ENCODE results near the gene LHX4. TPM values are rescaled to one million over a fixed set of nuclear protein-coding genes. Genes with fewer than 3 reads are reported as not detected.

Gene LHX4
- total and polyA plus RNA-seq, 10 of the 15 experiments (the other 5 are each of a cell fraction or from before 2014, with no cell fraction given) = 0.05 to 0.80 (median 0.32) TPM; not detected in 6

GRCh38 chr1:180272395-180272794 lies 42.3 kb downstream of the LHX4 start:
- ChIA-PET SMC1A (ENCODE audit: uncharacterized antibody, unreplicated experiment) (no interaction called here), CTCF (no interaction called here), POLR2A (no interaction called here), RAD21 (ENCODE audit: unreplicated experiment) (no interaction called here)
- H3K9ac ChIP-seq (ENCODE audit: control insufficient read depth, insufficient read depth, low read length) = no peak overlapping the region
- in situ Hi-C loops (cut with MboI) = no loop called here
- 100% methylated on average over 4 of the region's 4 CpGs for WGBS (ENCODE audit: insufficient coverage, insufficient replicate concordance, low lambda C conversion rate, missing lambda C conversion rate)
- ATAC-seq = no peak
- no peaks in the 10 kb centered on the region for H3K9me3 ChIP-seq (replicated peaks; ENCODE audit: control insufficient read depth, insufficient read depth, low read length)
- H4K20me1 ChIP-seq (ENCODE audit: control insufficient read depth, insufficient read depth) = no peaks in the 10 kb centered on the region
- no peaks in the 10 kb centered on the region for H3K79me2 ChIP-seq (ENCODE audit: control insufficient read depth, insufficient read depth, low read length)
- H3K27me3 ChIP-seq (replicated peaks in 1 of 2; ENCODE audit: control insufficient read depth in 2 of 2, insufficient read depth in 2 of 2, low read length in 1 of 2) = no peaks in the 10 kb centered on the region
- DNase-seq (ENCODE audit: low read depth, low spot score) = no peak
- FAIRE-seq = no peak
- intact Hi-C loops (cut with micrococcal nuclease; ENCODE audit: unreplicated experiment) = no loop called here
- H3K4me3 ChIP-seq = no peak overlapping the region
- BruUV-seq (replicated peaks) = no TSS peak
- H2AFZ ChIP-seq (ENCODE audit: control insufficient read depth, low read depth, low read length) = no peak overlapping the region
- H3K36me3 ChIP-seq (ENCODE audit: control insufficient read depth in 2 of 2, insufficient read depth in 2 of 2, low read length in 1 of 2) = peaks cover 2 to 8% of the 10 kb centered on the region in 2 experiments; a peak in 2 of 4 replicates
- H3K27ac ChIP-seq (ENCODE audit: control insufficient read depth, insufficient read depth) = no peak overlapping the region
- no peak overlapping the region for H3K4me2 ChIP-seq (ENCODE audit: control insufficient read depth, insufficient read depth)
- H3K4me1 ChIP-seq (ENCODE audit: control insufficient read depth, insufficient read depth, low read length) = no peaks in the 10 kb centered on the region
- TF ChIP-seq ZBTB33 (IDR thresholded peaks at IDR 0.05) (no peak), IRF5 (IDR thresholded peaks at IDR 0.05; ENCODE audit: borderline replicate concordance) (no peak), SKIL (IDR thresholded peaks at IDR 0.05; ENCODE audit: low read depth, poor library complexity, severe bottlenecking) (no peak), ZBTB11 (CRISPR knock-in tag; IDR thresholded peaks at IDR 0.05) (no peak), PBX3 (IDR thresholded peaks at IDR 0.05; ENCODE audit: insufficient replicate concordance, low read depth, low read length) (no peak), DPF2 (IDR thresholded peaks at IDR 0.05) (no peak), REST (IDR thresholded peaks at IDR 0.05; ENCODE audit: low read depth, low read length) (no peak), LARP7 (IDR thresholded peaks at IDR 0.05) (no peak), MAX (IDR thresholded peaks at IDR 0.05; ENCODE audit: low read depth, low read length) (no peak)
